ENCODE measurements around the gene ADIRF. TPM values are rescaled to one million over a fixed set of nuclear protein-coding genes. Genes with fewer than 3 reads are reported as not detected.

Gene ADIRF
- total RNA-seq, 2 donors from 2014 or later: 113 to 115 TPM

GRCh38 chr10:86940677-86941076, 27.6 kb upstream of the ADIRF start:
- no peak overlapping the region for H3K4me3 ChIP-seq
- no peak for DNase-seq
- intact Hi-C loops (cut with DNase I): no loop called here
- 65 to 100% methylated on average over 3 to 6 of the region's 6 CpGs for WGBS, 2 donors
- H3K4me1 ChIP-seq: peaks cover 6% of the 10 kb centered on the region
- H3K27me3 ChIP-seq: no peaks in the 10 kb centered on the region
- no peaks in the 10 kb centered on the region for H3K36me3 ChIP-seq (replicated peaks in 1 of 2; ENCODE audit: insufficient read depth in 1 of 2, low read depth in 2 of 2)
- no peaks in the 10 kb centered on the region for H3K9me3 ChIP-seq
- H3K27ac ChIP-seq: no peak overlapping the region
- no peak for ATAC-seq
- TF ChIP-seq, protein P1, sequence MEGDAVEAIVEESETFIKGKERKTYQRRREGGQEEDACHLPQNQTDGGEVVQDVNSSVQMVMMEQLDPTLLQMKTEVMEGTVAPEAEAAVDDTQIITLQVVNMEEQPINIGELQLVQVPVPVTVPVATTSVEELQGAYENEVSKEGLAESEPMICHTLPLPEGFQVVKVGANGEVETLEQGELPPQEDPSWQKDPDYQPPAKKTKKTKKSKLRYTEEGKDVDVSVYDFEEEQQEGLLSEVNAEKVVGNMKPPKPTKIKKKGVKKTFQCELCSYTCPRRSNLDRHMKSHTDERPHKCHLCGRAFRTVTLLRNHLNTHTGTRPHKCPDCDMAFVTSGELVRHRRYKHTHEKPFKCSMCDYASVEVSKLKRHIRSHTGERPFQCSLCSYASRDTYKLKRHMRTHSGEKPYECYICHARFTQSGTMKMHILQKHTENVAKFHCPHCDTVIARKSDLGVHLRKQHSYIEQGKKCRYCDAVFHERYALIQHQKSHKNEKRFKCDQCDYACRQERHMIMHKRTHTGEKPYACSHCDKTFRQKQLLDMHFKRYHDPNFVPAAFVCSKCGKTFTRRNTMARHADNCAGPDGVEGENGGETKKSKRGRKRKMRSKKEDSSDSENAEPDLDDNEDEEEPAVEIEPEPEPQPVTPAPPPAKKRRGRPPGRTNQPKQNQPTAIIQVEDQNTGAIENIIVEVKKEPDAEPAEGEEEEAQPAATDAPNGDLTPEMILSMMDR (IDR thresholded peaks at IDR 0.05): no peak
- no peak for TF ChIP-seq POLR2A (IDR thresholded peaks at IDR 0.05)

DNA sequence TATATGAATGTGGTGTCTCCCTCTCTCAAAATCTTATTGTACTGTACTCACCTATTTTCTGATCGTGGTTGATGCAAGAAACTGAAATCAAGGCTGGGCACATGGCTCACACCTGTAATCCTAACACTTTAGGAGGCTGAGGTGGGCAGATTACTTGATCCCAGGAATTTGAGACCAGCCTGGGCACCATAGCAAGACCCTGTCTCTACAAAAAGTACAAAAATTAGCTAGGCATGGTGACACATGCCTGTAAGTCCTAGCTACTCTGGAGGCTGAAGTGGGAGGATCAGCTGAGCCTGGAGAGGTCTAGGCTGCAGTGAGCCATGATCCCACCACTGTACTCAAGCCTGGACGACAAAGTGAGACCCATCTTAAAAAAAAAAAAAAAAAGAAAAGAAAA, 26.9 kb upstream of the ADIRF start:
- intact Hi-C loops (cut with DNase I): no loop called here
- Histone ChIP-seq H3K9me3 (no peaks in the 10 kb centered on the region), H3K4me3 (no peak overlapping the region), H3K36me3 (replicated peaks in 1 of 2; ENCODE audit: insufficient read depth in 1 of 2, low read depth in 2 of 2) (no peaks in the 10 kb centered on the region), H3K27ac (no peak overlapping the region), H3K27me3 (no peaks in the 10 kb centered on the region), H3K4me1 (peaks cover 12% of the 10 kb centered on the region)
- TF ChIP-seq, protein P1 (IDR thresholded peaks at IDR 0.05): no peak
- no peak for TF ChIP-seq POLR2A (IDR thresholded peaks at IDR 0.05)
- ATAC-seq (no peak), DNase-seq (no peak)
- 86 to 93% methylated on average over 2 of the region's 2 CpGs for whole genome bisulfite sequencing, 2 donors

DNA sequence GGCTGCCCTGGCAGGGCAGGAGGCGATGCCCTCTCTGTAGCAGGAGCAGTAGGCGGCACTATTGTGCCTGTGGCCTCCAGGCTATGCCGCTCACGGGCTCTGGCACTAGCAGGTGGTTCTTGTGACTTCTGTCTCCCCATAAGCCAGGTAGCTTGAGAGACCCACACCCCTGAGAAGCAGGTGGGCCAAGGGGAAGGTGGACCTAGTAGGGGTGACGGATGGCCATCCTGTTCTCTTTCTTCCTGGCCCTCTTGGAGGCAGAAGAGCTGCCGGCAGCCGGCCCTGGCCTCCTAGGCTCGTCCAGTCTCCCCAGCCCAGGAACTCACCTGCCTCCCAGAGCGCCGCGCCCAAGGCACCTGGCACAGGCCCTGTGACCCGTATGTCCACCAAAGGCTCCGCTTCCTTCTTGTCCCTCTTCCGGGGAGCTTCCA, 26.3 kb upstream of the ADIRF start:
- peaks cover 12% of the 10 kb centered on the region for H3K4me1 ChIP-seq
- DNase-seq (no peak), ATAC-seq (no peak)
- H3K27ac ChIP-seq: no peak overlapping the region
- TF ChIP-seq, protein P1 (IDR thresholded peaks at IDR 0.05): no peak
- no peak for TF ChIP-seq POLR2A (IDR thresholded peaks at IDR 0.05)
- no peaks in the 10 kb centered on the region for H3K27me3 ChIP-seq
- no peaks in the 10 kb centered on the region for H3K36me3 ChIP-seq (replicated peaks in 1 of 2; ENCODE audit: insufficient read depth in 1 of 2, low read depth in 2 of 2)
- H3K4me3 ChIP-seq: no peak overlapping the region
- WGBS, 2 donors: 87 to 96% methylated on average over 9 to 13 of the region's 14 CpGs
- H3K9me3 ChIP-seq: no peaks in the 10 kb centered on the region
- intact Hi-C loops (cut with DNase I): no loop called here

DNA sequence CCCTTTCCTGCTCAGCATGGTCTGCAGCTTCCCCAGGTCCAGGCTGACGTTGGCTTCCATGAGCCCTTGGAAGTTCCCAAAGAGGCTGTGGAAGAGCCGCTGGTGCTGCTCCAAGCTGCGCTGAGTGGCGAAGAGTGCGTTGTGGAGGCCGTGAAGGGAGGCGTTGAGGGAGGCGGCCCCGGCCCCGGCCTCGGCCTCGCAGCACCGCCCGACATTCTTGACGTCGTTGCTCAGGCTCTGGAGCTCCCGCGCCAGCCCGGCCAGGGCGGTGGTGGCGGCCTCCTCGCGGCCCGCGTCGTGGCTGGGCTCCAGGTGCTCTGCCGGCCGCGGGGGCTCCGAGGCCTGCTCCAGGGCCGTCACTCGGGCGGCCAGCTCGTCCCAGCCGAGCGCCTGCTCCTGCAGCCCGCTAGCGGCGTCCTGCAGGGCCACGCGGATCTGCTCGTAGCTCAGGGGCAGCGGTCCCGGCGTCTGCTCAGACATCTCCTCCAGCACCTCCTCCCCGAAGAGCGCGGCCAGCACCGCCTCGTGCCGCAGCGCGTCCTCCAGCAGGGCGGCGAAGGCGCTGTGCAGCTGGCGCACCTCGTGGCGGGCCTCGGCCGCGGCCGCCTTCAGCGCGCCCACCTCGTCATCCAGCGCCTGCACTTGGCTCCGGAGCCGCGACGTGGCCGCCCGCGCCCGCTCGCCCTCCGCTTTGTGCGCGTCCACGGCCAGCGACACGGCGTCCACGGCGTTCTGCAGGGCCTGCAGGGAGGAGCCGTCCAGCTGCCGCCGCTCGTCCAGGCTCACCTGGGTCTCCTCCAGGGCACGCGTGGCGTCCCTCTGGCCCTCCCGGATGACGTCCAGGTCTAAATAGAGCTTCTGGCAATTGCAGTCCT, 25.6 kb upstream of the ADIRF start:
- H3K4me1 ChIP-seq: peaks cover 12% of the 10 kb centered on the region
- H3K27ac ChIP-seq: no peak overlapping the region
- H3K27me3 ChIP-seq: no peaks in the 10 kb centered on the region
- H3K9me3 ChIP-seq: no peaks in the 10 kb centered on the region
- ATAC-seq (no peak), DNase-seq (no peak)
- no peak overlapping the region for H3K4me3 ChIP-seq
- H3K36me3 ChIP-seq (replicated peaks in 1 of 2; ENCODE audit: insufficient read depth in 1 of 2, low read depth in 2 of 2): no peaks in the 10 kb centered on the region
- WGBS, 2 donors: 54 to 73% methylated on average over 39 to 82 of the region's 94 CpGs
- TF ChIP-seq, protein P1 (IDR thresholded peaks at IDR 0.05): no peak
- TF ChIP-seq POLR2A (IDR thresholded peaks at IDR 0.05): no peak
- intact Hi-C loops (cut with DNase I): no loop called here
